Stimulated activated naive CD4-positive, alpha-beta T cell treated with Interleukin-2 at 50 U/mL for 16 hours (primary cell): Measurements from ENCODE around the gene TUT7.
"Not testable (repeated sequence)": the region's sequence is repeated elsewhere in the genome, so short reads cannot be mapped to it uniquely, and the experiment has no call there.

Source experiments
- DNase-seq: peaks from one replicate; lab custom pipeline; 2025; lab: John Stamatoyannopoulos, UW

The TUT7 gene

DNA sequence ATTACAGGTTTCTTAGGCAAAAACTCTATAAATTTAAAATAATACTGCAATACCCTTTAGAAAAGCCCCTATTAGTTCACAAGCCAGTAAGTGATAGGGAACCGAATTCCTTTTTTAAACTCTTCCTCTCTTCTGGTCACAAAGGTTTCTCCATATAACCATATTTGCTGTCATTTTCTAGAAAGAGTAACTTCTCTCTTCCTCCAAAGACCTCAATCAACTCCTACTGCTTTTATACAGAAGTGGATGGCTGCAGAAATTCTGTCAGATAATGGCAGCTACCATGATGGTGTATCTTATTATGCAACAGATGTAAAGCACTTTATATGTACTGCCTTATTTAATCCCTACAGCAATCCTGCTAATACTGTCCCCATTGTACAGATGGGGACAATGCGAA is 6.2 kb downstream of the TUT7 start:
- DNase-seq = no peak

DNA sequence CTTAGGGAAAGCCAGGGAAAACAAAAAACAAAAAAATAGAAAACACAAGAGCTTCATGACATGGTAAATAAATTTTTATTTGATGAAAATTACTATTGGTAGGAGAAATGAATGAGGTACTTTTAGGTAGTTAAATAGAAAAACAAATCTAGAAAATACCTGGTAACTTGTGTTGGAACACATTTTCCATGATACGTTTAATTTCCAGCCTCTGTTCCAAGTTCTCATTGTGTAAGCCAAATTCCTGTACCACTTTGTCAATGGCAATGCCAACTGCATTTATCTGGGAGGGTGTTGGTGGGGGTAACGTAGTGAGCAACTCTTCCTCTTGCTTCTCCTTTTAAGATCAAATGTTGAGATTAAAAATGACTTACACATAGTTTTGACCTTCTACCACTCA is 9.4 kb downstream of the TUT7 start:
- DNase-seq = no peak

DNA sequence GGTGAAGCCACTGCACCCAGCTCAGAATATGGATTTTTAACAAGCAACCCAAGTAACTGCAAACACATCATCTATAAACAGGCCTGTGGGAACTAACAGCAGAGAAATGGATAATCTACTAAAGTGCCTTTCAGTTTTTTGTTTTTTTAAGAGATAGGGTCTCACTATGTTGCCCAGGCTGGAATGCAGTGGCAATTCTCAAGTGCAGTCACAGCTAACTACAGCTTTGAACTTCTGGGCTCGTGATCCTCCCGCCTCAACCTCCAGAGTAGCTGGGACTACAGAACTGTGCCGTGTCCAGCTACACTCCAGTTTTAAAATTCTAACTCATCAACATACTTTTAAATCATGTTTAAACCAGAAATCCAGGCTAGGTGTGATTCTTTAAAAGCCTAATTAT is 11.9 kb downstream of the TUT7 start:
- DNase-seq = no peak

DNA sequence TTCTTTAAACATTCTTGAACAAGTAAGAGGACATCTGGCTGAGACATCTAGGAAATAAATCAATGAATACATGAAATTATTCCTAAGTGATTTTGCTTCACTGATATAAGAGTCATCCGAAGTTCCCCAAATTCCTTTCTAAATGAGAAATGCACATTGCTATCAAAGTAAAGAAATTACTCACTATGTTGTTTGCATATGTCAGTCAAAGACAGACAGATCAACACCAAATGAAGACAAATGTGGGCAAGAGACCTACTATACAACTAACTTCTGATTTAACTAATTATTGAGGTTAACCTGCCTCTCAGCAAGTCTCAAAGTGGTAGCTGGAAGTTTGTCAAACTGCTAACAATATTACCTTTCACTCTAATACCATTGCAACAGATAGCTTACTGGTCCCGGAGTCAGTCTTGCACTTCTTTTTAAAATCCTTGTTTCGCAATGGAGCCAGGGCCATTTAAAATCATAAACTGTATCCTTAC is 13.2 kb downstream of the TUT7 start:
- no peak for DNase-seq

DNA sequence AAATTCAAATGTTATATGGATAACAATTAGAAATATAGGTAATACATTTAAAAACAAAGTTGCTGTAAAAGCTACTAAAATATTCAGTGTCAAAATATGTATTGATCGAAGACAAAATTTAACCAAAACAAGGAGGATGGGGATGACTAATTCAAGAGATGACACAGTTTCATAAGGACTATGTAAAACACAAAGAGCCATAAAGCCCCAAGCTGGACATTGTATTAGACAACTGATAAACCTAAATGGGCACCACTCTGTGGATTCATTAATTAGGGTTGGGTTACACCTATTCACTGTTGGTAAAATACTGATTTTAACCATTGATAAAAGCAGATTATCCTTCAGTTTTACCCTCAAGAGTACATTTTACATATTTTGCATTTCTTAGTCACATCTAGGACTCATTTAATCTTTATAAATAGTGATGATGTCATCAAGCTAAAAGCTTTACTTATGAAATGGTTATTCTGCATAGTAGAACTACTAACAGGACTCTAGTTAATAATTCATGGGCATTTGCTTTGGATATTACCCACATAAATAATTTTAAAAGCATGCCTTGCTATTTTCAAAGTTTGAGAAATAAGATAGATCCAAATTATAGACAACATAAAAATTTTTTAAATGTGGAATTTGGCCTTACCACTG is 13.7 kb downstream of the TUT7 start:
- DNase-seq = no peak

DNA sequence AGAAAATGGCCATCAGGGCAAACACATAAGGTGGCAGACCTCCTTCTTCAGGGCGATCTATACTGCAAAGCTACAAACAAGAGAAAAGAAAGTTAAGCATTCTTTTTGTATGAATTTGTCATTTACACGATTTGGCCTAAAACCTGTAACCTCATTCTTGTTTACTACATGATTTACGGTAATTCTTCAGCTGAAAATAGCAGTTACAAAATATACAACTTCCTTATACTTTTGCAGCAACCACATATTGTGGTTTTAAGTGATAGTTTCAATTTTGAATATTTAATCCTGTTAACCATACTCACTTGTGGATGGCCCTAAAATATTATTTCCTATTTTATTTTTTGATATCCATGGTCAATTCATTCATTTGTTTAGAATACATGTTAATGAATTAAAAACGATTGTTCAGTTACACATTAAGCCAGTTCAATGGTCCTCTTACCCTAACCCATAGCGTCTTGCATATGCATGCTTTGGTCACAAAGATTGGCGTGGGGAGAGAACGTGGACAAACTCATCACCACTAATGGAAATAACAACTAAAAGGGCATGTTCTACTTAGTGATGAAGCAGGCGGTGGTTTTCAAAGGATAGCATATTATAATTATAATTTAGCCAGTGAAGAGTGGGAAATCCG is 16.6 kb downstream of the TUT7 start:
- DNase-seq = no peak

DNA sequence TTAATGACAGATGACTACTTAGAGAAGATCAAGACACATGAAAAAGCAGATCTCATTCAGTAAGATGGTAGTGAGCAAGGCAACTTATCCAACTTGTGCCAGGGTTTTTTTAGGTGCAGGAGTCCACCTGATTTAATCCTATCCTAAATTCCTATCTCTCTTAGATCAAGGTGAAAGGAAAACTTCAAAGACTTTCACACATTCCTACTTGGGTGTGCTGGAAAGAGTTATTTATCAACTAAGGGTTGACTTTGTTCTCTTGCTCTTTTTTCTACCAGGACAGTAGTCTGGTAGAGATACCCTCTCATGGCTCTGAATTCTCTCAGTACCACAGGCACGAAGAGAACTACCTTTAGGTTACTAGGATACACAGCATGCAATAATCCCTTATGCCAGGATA is 18.2 kb downstream of the TUT7 start:
- DNase-seq = no peak

DNA sequence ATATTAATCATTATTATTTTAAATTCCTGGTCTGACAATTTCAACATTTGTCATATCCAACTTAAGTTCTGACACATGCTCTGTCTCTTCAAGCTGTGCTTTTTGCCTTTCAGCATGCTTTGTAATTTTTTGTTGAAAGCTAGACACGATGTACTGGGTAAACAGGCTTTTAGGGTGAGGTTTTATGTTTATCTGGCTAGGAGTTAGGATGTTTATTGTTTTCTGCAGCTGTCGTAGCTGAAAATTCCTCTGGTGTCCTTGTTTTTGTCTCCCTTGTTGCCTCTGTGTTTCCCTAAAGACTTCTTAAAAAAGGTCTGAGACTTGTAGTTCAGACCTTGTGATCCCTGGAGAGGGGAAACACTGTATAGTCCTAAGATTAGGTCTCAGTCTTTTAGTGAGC is 20.6 kb downstream of the TUT7 start:
- no peak for DNase-seq

DNA sequence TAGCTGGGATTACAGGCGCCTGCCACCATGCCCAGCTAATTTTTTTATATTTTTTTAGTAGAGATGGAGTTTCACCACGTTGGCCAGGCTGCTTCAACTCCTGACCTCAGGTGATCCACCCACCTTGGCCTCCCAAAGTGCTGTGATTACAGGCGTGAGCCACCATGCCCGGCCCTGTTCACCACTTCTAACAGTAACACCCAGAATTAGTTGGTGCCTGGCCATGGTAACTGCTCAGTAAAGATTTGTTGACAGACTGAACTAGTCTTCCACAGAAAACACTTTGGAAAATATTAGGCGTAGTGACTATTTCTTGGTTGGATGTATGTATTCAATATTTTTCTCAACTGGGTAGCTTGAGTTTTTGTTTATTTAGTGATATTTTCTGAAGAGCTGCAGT is 24.0 kb downstream of the TUT7 start:
- no peak for DNase-seq

DNA sequence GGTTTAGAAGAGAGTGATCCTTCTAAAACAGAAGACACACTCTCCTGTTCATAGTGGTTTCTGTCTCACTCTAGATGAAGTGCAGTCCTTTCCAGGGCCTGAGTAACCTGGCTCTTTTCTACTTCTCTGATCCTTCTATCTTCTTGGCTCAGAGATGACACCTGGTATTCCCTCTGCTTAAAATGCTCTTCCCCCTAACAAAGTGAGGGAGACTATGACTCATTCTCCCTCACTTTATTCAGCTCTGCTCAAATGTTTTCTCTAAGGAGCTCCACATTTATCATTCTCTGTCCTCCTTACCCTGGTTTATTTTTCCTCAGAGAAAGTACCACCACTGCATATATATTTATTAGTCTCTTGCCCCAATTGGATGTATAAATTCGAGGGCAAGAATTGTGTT is 24.6 kb downstream of the TUT7 start:
- DNase-seq = no peak

DNA sequence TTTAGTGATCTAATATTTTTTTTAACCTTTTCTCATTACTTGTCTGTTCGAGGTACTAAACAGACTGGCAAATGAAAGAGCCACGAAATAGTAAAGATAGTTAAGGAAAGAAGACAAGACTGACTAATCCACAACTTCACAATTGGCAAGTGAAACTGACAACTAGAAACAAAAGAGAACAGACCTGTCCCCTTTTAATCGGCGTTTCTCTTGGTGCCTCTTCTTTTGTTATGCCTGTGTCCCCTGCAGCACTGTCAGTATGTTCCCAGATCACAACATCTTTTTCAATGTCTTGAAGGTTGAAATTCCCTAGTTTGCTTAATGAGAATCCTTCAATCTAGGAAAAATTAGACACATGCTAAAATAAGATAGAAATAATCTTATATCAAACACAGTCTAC is 26.1 kb downstream of the TUT7 start:
- DNase-seq = no peak

DNA sequence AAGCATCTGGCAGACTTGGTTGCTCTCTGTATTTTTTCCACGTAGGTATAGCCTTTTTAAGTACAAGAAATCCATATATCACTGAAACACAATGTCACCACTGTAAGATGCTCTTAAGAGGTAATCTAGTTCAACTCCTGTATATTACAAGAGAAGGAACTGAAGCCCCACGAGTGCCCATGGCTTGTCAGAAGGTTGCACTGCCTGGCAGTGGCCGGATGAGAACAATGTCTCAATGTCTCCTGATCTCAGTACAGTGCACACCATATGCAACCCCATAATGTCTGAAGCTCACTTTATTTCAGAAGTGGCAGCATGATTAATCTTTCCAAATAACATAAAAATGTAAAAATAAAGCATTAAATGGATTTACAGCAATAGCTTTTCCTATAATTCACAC is 27.7 kb downstream of the TUT7 start:
- no peak for DNase-seq

DNA sequence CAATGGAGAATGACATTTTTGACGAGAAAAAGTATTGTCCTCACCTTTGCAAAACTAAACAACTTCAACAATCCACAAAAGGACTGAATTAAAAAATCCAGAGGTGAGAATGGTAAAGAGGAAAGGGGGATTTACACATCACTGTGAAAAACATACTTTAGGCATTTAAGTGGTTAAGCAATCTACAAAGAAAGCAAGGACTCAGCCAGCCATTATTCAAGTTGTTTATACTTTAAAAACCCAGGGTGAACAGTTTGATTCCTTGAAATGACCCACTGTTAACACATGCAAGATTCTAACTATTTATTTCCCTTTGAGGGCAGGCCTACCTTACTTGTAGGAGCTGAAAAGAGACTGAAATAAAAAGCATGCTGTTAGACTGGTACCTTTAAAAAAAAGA is 29.3 kb downstream of the TUT7 start:
- no peak for DNase-seq

DNA sequence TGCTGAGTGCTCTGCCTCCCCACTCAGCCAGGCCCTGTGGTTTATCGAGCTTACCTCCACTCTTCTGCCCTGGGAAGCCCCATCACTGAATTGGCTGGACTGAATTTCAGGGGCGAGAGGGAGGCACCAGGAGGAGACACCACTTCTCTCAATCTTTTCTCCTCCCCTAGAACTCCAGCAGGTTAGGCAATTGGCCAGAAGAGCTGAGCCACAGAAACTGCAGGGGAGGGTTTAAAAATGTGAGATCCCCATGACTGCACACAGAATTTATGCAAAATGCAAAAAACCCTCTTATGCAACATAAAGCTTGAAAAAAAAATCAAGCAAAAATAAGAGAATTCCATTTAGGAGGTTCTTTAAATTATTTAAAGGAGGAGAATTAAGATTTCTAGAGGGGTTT is 29.9 kb downstream of the TUT7 start:
- DNase-seq = no peak

DNA sequence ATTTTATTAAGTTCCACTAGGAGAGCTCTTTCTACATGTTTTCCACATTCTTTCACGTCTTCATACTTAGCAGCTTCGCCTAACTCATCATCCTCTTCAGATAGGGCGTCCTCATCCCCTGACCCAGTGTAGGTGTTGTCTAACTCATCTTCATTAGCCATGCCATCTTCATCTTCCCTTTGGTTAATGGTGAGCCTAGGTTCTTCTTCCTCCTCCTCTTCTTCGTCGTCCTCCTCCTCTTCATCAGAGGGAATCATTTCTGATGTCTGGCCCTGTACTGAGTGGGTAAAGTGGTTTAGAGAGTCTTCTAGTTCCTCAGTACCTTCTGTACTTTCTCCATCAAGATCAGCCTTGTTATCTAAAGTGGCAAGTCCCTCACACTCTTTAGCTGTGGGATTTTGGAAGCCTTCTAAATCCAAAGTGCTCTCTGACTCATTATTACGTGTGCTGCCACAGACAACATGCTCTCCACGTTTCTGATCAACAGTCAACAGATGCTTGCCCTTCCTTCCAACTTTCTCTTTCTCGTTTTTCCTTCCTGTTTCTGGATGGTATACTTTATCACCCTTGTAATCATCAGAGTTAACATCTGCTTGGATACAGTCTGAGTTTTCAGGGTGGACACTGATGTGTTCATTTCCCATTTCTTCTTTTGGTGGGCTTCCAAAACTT is 31.1 kb downstream of the TUT7 start:
- DNase-seq = no peak

DNA sequence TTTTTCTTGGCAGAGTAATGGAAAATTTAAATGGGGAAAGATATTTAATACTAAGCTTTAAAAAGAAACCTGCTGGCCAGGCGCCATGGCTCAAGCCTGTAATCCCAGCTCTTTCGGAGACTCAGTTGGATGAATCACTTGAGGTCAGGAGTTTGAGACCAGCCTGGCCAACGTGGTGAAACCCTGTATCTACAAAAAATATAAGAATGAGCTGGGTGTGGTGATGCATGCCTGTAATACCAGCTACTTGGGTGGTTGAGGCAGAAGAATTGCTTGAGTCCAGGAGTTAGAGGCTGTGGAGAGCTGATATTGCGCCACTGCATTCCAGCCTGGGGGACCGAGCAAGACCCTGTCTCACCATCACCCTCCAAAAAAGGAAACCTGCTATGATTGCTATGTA is 32.8 kb downstream of the TUT7 start:
- DNase-seq = no peak

DNA sequence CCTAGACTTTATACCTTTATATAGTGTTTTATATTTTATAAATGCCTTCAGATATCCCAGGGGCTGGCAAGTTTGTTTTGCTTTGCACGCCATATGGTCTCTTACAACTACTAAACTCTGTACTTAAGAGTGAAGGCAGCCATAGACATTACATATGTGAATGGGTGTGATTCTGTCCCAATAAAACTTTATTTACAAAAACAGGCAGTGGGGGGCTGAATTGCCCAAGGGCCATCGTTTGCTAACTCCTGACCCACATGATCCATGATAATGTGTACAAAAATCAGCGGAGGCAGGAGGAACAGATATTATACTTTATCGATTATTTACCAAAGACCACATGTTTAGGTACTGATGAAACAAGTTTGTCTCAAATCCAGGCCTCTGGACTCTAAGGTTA is 36.0 kb downstream of the TUT7 start:
- no peak for DNase-seq

DNA sequence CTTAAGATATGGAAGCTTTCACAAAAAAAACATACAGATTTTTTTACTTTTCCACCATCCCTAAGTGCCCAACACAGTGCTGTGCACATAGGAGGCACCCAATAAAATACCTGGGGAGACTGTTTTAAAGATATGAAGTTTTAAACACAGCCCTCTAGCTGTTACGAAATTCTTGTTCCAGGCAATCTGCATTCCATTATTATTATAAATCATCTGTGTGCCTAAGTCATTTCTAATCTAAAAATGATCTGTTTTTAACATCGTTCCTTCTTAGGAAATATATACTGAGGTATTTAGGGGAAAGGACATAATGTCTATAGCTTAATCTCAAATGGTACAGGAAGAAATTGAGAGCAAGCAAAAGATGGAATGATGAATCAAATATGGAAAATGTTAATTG is 39.1 kb downstream of the TUT7 start:
- no peak for DNase-seq

DNA sequence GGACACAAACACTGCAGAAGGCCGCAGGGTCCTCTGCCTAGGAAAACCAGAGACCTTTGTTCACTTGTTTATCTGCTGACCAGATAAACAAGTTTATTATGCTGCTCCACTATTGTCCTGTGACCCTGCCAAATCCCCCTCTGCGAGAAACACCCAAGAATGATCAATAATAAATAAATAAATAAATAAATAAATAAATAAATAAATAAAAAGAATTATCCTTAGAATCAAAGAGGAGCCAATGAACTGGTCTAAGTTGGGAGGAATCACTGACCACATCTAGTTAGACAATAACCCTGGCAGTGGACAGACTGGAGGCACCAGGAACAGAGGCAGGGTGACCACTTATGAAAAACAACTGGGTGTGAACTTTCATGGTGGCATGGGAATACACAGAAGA is 41.3 kb downstream of the TUT7 start:
- not testable (repeated sequence) for DNase-seq

DNA sequence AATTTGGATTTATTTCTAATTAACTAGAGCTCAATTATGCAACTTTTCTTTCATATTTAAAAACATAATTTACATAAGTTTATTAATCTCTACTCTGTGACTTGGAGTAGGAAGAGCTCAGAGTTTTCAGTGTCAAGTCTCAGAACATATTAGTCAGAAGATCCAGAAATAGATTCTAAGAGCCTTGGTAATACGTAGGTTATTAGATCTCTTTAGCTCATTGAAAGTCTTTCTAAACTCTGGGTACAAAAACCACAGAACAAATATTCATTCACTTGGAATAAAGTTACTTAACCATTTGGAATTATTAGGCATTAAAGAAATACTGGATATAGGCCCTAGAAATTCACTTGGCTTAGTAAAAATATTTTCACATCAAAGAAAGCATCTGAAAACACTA is 45.5 kb downstream of the TUT7 start:
- DNase-seq = no peak

DNA sequence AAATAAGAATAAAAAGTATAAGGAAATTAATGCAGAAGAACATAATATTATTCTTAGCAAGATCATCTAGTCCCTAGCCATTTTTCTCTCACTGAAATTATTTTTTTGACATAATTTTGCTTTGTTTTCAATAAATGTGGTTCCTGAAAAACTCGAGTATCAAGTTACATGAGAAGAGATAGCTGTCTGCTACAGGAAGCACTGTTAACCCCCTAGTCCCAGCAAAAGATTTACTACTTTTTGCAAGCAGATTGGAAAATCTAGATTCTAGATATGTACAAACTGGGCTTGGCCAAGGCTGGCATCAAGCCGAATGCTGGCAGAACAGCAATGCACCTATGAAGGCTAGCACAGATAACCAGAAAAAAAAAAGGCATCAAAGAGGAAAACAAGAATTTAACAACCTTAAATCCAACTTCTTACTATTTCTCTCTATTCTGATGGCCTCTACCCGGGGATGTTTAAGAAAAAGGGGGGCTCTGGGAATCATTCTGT is 49.9 kb downstream of the TUT7 start:
- DNase-seq = no peak

DNA sequence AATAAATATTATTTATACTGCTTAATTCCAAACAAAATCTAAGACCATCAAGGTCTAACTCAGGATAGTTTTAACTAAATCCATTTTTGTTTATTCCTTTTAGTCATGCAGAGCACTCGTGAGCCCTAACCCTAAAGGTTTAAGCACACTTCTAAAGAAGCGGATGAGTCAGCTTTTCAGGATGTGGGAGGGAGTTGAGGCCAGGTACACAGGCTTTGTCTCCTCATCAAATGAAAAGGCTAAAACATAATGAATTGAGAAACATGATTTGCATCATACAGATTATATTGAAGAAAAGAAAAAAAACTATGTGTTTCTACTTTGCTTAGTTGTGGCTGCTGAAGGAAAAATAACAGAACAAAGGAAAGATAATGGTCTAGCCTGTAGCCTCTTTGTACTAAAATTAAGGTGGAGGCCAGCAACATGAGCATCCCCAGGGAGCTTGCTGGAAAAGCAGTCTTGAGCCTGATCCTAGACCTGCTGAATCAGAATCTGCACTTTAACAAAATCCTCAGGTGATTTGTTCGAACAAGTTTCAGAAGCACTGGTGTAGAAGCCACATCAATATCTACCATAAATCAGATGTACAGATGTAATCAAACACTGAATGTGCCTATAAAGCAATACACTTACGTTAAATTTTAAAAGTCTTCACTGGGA is 50.8 kb downstream of the TUT7 start:
- DNase-seq = peak; percentile 26

DNA sequence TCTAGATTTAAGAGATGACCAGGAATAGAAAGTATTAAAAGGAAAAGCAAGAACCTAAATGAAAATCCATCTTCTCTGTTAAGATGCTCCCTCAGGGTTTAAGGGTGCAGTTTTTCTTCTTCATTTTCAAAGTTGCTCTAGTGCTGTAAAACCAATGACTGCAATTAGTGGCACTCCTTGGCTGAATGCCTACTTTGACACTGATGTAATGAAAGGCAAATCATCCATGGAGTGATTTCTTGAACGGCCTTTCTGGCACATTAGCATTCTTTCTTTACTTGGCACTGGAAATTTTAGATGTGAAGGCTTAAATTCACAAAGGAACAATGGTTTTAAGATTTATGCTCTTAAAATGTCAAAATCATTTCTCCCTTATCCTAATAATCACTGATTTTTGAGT is 52.5 kb downstream of the TUT7 start:
- DNase-seq = no peak
